AG09319 (cell line): ENCODE measurements around the gene MYL12B.

Source experiments
- DNase-seq: peaks from one replicate; pipeline ENCODE4 v3.0.0-alpha.2; 2010; ENCODE audit warnings: low read depth; ENCODE audit errors: extremely low read depth
- CTCF ChIP-seq: IDR thresholded peaks from 2 replicates; pipeline ENCODE4 v1.5.1; 2011; ENCODE audit warnings: low read depth, mild to moderate bottlenecking, inconsistent platforms, low read length, moderate library complexity

MYL12B gene

GRCh38 chr18:3293196-3293951 is 31.4 kb downstream of the MYL12B start:
- no peak for DNase-seq
- no peak for TF ChIP-seq CTCF

GRCh38 chr18:3294435-3295080 is 32.6 kb downstream of the MYL12B start:
- no peak for DNase-seq
- TF ChIP-seq CTCF: no peak

GRCh38 chr18:3297025-3297984 is 35.4 kb downstream of the MYL12B start:
- DNase-seq: peak; percentile 31
- TF ChIP-seq CTCF: peak; percentile 26

GRCh38 chr18:3304832-3305231 is 42.9 kb downstream of the MYL12B start:
- no peak for DNase-seq

GRCh38 chr18:3305354-3305762 is 43.4 kb downstream of the MYL12B start:
- no peak for TF ChIP-seq CTCF

More at GRCh38 chr18:3304832-3305231, 42.9 kb downstream of the MYL12B start:
- TF ChIP-seq CTCF: no peak

GRCh38 chr18:3305933-3306332 is 44.0 kb downstream of the MYL12B start:
- DNase-seq: no peak

More at GRCh38 chr18:3305354-3305762, 43.4 kb downstream of the MYL12B start:
- DNase-seq: peak; percentile 78

More at GRCh38 chr18:3305933-3306332, 44.0 kb downstream of the MYL12B start:
- no peak for TF ChIP-seq CTCF
